Liver (tissue), 9 donors: ENCODE measurements around the gene CLCA1. TPM values are rescaled to one million over a fixed set of nuclear protein-coding genes. Genes with fewer than 3 reads are reported as not detected.

Source experiments
- DNase-seq: peaks from one replicate; pipeline ENCODE4 v3.0.0-alpha.2; 2017; ENCODE audit warnings: low spot score
- H3K27ac ChIP-seq, 2 donors: one replicate each; pipeline ENCODE4 v1.7.0; 2013; ENCODE audit warnings: inconsistent platforms in 2 of 2, low read length in 2 of 2, control low read depth in 1 of 2, low read depth in 1 of 2, mild to moderate bottlenecking in 1 of 2
- H3K27me3 ChIP-seq, 4 donors: one replicate each; pipeline versions ENCODE4 v1.6.1 to v1.7.0; 2013; ENCODE audit warnings: low read length in 3 of 4, inconsistent platforms in 1 of 4, mild to moderate bottlenecking in 1 of 4, moderate library complexity in 1 of 4; ENCODE audit not compliant: control insufficient read depth in 4 of 4, insufficient read depth in 4 of 4
- H3K36me3 ChIP-seq, 4 donors: one replicate each; pipeline versions ENCODE4 v1.6.1 to v1.7.0; 2013; ENCODE audit warnings: low read length in 3 of 4, mild to moderate bottlenecking in 3 of 4, low read depth in 1 of 4, moderate library complexity in 1 of 4; ENCODE audit not compliant: control insufficient read depth in 4 of 4, insufficient read depth in 3 of 4
- H3K4me1 ChIP-seq, 4 donors: one replicate each; pipeline versions ENCODE4 v1.6.1 to v1.7.0; 2013; ENCODE audit warnings: low read length in 3 of 4, mild to moderate bottlenecking in 3 of 4, moderate library complexity in 1 of 4; ENCODE audit not compliant: control insufficient read depth in 4 of 4, insufficient read depth in 4 of 4
- H3K4me3 ChIP-seq, 3 donors: one replicate each; pipeline versions ENCODE4 v1.6.1 to v1.7.0; 2013; ENCODE audit warnings: low read length in 3 of 3, control low read depth in 1 of 3, low read depth in 1 of 3, mild to moderate bottlenecking in 1 of 3
- H3K9ac ChIP-seq, 2 donors: one replicate each; pipeline ENCODE4 v1.7.0; 2013; ENCODE audit warnings: low read length in 2 of 2, mild to moderate bottlenecking in 2 of 2, moderate library complexity in 2 of 2, control low read depth in 1 of 2, low read depth in 1 of 2
- H3K9me3 ChIP-seq, 4 donors: one replicate each; pipeline versions ENCODE4 v1.6.1 to v1.7.0; 2013; ENCODE audit warnings: low read length in 3 of 4; ENCODE audit not compliant: control insufficient read depth in 4 of 4
- ATF3 ChIP-seq: IDR thresholded peaks from 2 replicates; pipeline ENCODE4 v1.6.1; 2016; ENCODE audit warnings: antibody characterized with exemption
- CTCF ChIP-seq: fragments of 150-350 bp; IDR thresholded peaks from 2 replicates; pipeline ENCODE4 v1.5.1; 2017; ENCODE audit warnings: improper control_type of control experiment, low read depth, low read length; ENCODE audit not compliant: missing input control
- GABPA ChIP-seq, 2 donors: IDR thresholded peaks in 1 of 2; conservative IDR thresholded peaks in 1 of 2; 2 replicates each; pipeline ENCODE4 v1.6.1; 2016; ENCODE audit warnings: antibody characterized with exemption in 2 of 2, mild to moderate bottlenecking in 1 of 2, moderate library complexity in 1 of 2
- HNF4A ChIP-seq, 2 donors: conservative IDR thresholded peaks; 2 replicates each; pipeline ENCODE4 v1.6.1; 2016; ENCODE audit warnings: antibody characterized with exemption in 2 of 2, mild to moderate bottlenecking in 2 of 2
- HNF4G ChIP-seq: IDR thresholded peaks from 2 replicates; pipeline ENCODE4 v1.6.1; 2016; ENCODE audit warnings: antibody characterized with exemption
- JUND ChIP-seq, 2 donors: IDR thresholded peaks; 2 replicates each; pipeline ENCODE4 v1.6.1; 2016; ENCODE audit warnings: antibody characterized with exemption in 2 of 2
- MAX ChIP-seq: IDR thresholded peaks from 2 replicates; pipeline ENCODE4 v1.6.1; 2016; ENCODE audit warnings: antibody characterized with exemption
- NR2F2 ChIP-seq: IDR thresholded peaks from 2 replicates; pipeline ENCODE4 v1.6.1; 2016; ENCODE audit warnings: antibody characterized with exemption
- RAD21 ChIP-seq, 2 donors: IDR thresholded peaks; 2 replicates each; pipeline ENCODE4 v1.6.1; 2016; ENCODE audit warnings: antibody characterized with exemption in 2 of 2, mild to moderate bottlenecking in 2 of 2
- REST ChIP-seq: IDR thresholded peaks from 2 replicates; pipeline ENCODE4 v1.6.1; 2016; ENCODE audit warnings: antibody characterized with exemption, mild to moderate bottlenecking
- SP1 ChIP-seq: IDR thresholded peaks from 2 replicates; pipeline ENCODE4 v1.6.1; 2018; ENCODE audit warnings: antibody characterized with exemption, mild to moderate bottlenecking
- YY1 ChIP-seq: IDR thresholded peaks from 2 replicates; pipeline ENCODE4 v1.6.1; 2016; ENCODE audit warnings: antibody characterized with exemption, mild to moderate bottlenecking
- ZBTB33 ChIP-seq: IDR thresholded peaks from 2 replicates; pipeline ENCODE4 v1.6.1; 2016; ENCODE audit warnings: antibody characterized with exemption
- WGBS: extraction: QIAGEN DNeasy Blood & Tissue Kit; methylation state at CpG from one replicate; pipeline ENCODE4 v1.1.7; 2013; 5-methylcytosine and 5-hydroxymethylcytosine counted together
- polyA plus RNA-seq, 2 donors: library from polyadenylated mRNA; stranded (reverse) in 1 of 2; unstranded in 1 of 2; fragments of 200-250 nt in 1 of 2; fragments of >200 nt in 1 of 2; fragmentation: Nextera tagmentation in 1 of 2; extraction: Ambion mirVana in 1 of 2; gene quantifications; one replicate each; pipeline versions ENCODE4 v1.2.1 to v1.2.3, GENCODE V29; 2013 to 2015
- total RNA-seq, 2 donors: library from RNA; depleted of rRNA; stranded (reverse); fragments of >200 nt; gene quantifications; one replicate each; pipeline ENCODE4 v1.2.3, GENCODE V29; 2014
- donor health status: healthy.
- donor health status: healthy.
- donor health status: healthy.
- donor health status: healthy.
- donor health status: healthy.

CLCA1 gene
- total and polyA plus RNA-seq, 4 donors = not detected

GRCh38 chr1:86505564-86505902 lies 36.8 kb downstream of the CLCA1 start (continued):
- TF ChIP-seq REST = no peak

- no peak for DNase-seq
Measured at GRCh38 chr1:86507935-86508582, 39.3 kb downstream of the CLCA1 start.

GRCh38 chr1:86508583-86508969 lies 39.8 kb downstream of the CLCA1 start:
- H3K9ac ChIP-seq = no peak overlapping the region
- no peaks in the 10 kb centered on the region for H3K4me1 ChIP-seq
- no peak overlapping the region for H3K27ac ChIP-seq
- no peaks in the 10 kb centered on the region for H3K36me3 ChIP-seq
- H3K27me3 ChIP-seq = no peaks in the 10 kb centered on the region
- no peak overlapping the region for H3K4me3 ChIP-seq
- no peak for TF ChIP-seq ZBTB33
- no peak for TF ChIP-seq SP1
- TF ChIP-seq NR2F2 = no peak
- H3K9me3 ChIP-seq = no peaks in the 10 kb centered on the region
- WGBS = 86% methylated on average over 2 of the region's 2 CpGs
- no peak for DNase-seq

More at GRCh38 chr1:86507935-86508582, 39.3 kb downstream of the CLCA1 start:
- no peaks in the 10 kb centered on the region for H3K9me3 ChIP-seq
- H3K27ac ChIP-seq = no peak overlapping the region
- TF ChIP-seq HNF4A (conservative IDR thresholded peaks at IDR 0.05) = no peak
- TF ChIP-seq RAD21 (IDR thresholded peaks at IDR 0.05) = peak; percentile 56 to 64
- TF ChIP-seq HNF4G = no peak
- TF ChIP-seq GABPA (IDR thresholded peaks at IDR 0.05 in 1 of 2, conservative IDR thresholded peaks at IDR 0.05 in 1 of 2) = no peak
- TF ChIP-seq YY1 = no peak
- TF ChIP-seq CTCF = peak; percentile 29
- TF ChIP-seq ATF3 = no peak
- TF ChIP-seq MAX = no peak
- TF ChIP-seq SP1 = no peak
- no peak for TF ChIP-seq JUND (IDR thresholded peaks at IDR 0.05)
- H3K9ac ChIP-seq = no peak overlapping the region
- 43% methylated on average over 13 of the region's 13 CpGs for WGBS
- H3K36me3 ChIP-seq = no peaks in the 10 kb centered on the region
- no peak overlapping the region for H3K4me3 ChIP-seq
- H3K4me1 ChIP-seq = peaks cover 0 to 4% (median 0%) of the 10 kb centered on the region in 4 donors
- no peaks in the 10 kb centered on the region for H3K27me3 ChIP-seq
